Non-pigmented ciliary epithelial cell (primary cell): Measurements from ENCODE around the gene LMX1A.

ENCODE experiments used
- DNase-seq: peaks from one replicate; pipeline ENCODE4 v3.0.0-alpha.2; 2010; ENCODE audit warnings: low read depth

LMX1A gene

DNA sequence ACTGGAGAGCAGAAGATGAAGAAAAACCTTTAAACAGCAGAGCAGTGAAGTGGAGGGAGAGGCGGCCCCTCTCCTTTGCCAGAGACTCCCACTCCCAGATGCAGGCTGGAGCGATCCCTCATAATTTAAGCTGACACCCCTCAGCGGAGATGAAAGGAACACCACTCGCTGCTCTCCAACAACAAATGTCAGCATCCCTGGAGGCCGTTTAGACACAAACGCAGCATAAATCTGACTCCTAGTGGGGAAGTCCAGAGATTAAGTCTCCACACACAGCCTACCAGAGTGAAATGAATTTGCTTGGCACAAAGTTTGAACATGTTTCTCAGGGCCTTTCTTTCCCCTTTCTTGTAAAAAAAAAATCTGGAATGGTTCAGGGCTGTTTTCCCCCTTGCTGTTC is 137.8 kb downstream of the LMX1A start:
- no peak for DNase-seq

- no peak for DNase-seq
Observed at GRCh38 chr1:165217958-165218357, 138.6 kb downstream of the LMX1A start.

DNA sequence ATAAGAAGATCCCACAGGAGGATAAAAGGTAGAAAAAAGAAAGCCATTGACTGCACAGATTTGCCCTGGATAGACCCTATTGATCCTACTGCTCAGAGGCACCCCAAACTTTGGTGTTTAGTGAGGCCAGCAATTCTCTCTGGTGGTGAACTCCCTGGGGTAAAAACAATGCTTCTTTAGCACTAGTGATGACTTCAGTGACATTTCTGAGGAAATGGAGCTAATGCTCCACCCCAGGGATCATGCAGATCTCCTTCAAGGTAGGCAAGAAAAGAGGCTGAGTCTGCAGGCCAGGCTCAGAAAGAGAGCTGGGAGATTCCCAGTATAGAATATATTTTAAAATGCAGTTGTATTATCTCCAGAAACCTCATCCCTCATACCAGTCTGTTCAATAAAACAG is 140.3 kb downstream of the LMX1A start:
- DNase-seq, result no peak

GRCh38 chr1:165215676-165216075 is 140.8 kb downstream of the LMX1A start:
- DNase-seq, result no peak

DNA sequence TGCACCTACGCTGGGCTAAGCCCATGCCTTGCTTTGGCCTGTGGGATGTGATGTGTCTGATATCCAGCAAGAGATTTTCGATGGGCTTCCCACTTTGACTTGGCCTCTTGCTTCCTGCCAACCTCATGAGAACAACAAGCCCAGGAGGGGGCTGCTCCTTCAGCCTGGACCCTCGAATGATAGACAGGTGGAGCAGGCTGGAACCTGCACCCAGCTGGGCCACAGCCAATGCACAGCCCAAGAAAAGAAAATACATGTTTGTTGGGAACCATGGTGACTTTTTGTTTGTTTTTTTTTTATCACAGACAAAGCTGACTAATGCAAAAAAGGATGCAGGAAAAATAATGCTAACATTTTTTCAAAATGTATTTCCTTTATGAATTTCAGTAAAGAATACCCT is 144.3 kb downstream of the LMX1A start:
- no peak for DNase-seq

DNA sequence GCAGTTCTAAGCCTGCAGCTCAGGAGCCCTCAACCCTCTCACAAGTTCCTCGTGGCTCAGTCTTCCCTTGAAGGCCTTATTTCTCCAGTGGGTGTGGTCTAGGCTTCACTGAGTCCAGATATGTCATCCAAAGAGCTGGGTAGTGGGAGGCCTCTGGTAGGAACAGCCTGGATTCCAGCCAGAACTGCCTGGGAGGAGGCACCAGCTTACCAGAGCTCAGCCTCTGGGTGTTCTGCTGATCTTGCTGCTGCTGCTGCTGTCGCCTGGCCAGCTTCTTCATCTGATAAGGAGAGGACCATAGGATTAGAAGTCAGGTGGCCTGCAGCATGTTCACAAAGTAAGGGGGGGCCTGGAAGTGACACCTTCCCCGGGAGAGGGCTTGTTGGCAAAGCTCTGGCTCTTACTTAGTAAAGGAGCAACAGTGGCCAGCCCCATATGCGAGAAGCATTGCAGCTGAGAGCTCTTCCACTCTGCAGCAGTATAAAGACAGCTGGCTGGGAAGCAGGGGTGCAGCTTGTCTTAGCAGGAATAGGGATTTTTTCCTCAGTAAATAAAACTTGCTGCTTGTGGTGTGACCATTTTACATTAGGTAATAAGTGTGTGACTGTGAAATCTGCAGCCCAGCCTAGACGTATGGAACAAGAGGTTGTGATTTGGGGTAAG is 148.5 kb downstream of the LMX1A start:
- no peak for DNase-seq

- no peak for DNase-seq
Observed at GRCh38 chr1:165205145-165205544, 151.4 kb downstream of the LMX1A start.

GRCh38 chr1:165204548-165204947 is 152.0 kb downstream of the LMX1A start:
- no peak for DNase-seq

GRCh38 chr1:165191087-165191486 is 165.4 kb downstream of the LMX1A start:
- DNase-seq, result no peak

DNA sequence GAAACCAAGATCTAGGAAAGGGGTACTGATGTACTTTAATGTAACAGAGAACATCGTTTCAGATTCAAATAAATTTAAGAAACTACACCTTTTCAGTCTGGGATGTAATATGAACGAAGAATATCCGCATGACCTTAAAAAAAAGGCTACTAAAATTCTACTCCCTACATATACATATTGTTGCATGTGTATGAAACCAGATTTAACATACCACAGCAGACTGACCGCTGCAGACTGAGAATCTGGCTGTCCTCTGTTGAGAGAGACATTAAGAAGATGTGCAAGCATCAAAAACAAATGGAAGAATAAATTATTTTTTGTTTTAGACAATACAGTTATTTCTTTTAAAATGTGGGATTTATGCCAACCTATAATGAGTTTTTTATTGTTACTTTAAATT is 166.6 kb downstream of the LMX1A start:
- no peak for DNase-seq

DNA sequence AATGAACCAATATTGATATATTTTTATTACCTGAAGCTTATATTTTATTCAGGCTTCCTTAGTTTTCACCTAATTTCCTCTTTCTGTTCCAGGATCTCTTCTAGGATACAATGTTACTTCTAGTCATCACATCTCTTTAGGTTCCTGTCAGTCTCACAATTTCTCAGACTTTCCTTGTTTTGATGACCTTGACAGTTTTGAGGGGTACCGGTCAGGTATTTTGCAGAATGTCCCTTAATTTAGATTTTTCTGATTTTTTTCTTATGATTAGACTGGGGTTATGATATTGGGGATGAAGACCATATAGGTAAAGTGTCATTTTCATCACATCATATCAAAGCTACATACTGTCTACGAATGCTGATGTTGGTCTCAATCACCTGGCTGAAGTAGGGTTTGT is 167.5 kb downstream of the LMX1A start:
- no peak for DNase-seq

DNA sequence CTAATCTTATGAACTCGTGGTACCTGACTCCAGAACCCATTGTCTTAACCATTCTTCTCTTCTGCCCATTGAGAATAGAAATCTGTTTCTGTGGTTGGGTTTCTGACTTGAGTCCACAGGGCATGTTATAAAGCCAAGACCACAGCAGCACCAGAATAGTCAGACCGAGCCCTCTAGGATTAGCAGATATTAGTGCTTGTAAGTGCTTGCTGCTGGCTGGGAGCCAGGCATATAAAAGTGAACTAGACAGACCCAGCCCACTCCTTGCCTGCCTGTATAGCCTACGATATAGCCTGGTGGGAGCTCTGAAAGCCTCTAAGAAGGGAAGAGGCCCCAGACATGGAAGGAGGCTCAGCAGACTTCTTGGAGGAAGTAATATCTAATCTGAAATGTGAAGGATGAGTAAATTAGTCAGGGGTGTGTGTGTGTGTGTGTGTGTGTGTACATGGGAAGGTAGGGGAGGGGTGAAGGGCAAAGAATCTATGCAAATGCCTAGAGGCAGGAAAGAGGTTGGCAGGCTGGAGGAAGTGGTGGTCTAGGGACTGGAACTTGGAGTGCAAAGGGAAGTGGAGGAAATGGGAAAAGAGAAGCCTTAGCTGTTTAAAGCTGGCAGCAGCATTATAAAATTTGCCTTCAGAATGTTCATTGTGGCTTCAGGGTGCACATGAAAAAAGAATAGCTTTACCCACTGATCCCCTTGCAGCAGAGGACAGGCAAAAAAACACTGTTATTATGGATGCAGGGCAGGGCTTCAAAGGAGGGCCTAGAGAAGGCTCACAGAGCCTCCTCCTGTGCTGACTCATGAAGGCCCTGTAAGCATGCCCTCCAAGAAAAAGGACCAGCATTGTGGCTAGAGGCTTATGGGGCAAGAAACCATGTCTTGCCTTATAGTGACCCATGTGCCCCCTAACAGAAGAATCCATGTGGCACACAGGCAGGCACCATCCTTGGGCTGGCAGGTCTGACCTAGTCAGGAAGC is 169.2 kb downstream of the LMX1A start:
- no peak for DNase-seq

- no peak for DNase-seq
Observed at GRCh38 chr1:165185161-165185889, 171.2 kb downstream of the LMX1A start.

GRCh38 chr1:165182975-165183374 is 173.5 kb downstream of the LMX1A start:
- DNase-seq, result no peak

DNA sequence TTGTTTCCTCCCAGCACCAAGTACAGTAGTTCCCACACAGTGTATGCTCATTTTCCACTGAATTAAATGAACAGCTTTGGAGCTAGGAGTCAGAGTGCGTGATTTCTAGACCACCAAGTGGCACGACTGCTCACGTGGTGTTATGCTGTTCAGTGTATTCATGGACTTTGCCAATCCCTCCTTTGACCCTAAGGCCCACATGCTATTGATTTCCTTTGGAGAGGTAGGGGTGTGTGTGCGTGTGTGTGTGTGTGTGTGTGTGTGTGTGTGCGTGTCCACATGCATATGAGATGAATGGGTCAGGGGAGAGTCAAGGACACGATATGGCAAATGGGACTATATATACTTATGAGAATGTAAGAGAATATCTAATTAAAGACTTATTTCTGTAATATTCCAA is 177.2 kb downstream of the LMX1A start:
- no peak for DNase-seq

GRCh38 chr1:165174491-165174890 is 182.0 kb downstream of the LMX1A start:
- no peak for DNase-seq

- DNase-seq, result no peak
Observed at GRCh38 chr1:165173818-165174217, 182.7 kb downstream of the LMX1A start.

DNA sequence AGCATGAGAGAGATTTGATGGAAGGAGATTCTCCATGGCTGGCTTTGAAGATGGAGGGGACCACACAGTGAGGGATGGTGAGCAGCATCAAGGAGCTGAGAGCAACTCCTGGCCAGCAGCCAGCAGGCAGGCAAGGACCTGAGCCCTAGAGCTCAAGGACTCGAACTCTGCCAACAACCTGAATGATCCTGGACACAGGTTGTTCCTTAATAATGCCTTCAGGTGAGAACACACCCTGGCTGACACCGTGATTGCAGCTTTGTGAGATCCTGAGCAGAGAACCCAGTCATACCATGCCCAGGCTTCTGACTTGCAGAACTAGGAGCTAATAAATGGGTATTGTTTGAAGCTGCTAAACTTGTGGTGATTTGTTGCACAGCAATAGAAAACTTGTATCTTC is 183.1 kb downstream of the LMX1A start:
- no peak for DNase-seq

GRCh38 chr1:165172666-165173065 is 183.8 kb downstream of the LMX1A start:
- DNase-seq, result no peak

GRCh38 chr1:165169729-165170128 is 186.8 kb downstream of the LMX1A start:
- DNase-seq, result no peak

GRCh38 chr1:165169028-165169427 is 187.5 kb downstream of the LMX1A start:
- no peak for DNase-seq

DNA sequence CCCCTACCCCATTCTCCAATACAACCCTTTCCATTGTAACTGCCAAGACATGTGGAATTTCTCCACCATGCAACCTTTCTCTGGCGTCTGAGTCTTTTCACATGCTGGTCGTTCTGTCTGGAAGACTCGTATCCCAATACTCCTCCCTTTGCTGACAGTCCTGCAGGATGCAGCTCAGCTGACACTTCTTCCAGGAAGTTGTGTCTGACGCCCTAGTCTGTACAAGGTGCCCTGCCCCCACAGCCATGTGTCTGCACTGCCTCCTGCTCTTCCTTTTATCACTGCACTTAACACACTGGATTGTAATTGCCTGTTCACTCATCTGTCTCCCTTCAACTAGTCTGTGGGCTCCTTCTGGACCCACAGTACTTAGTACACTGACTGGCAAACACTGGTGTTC is 188.0 kb downstream of the LMX1A start:
- DNase-seq, result no peak
